Mesendoderm (in vitro differentiated cells): ENCODE data around the gene MYOCD.

Experiments used
- DNase-seq: peaks from one replicate; pipeline ENCODE4 v3.0.0; 2013
- H2AK5ac ChIP-seq: 2 replicates; pipeline ENCODE4 v1.6.1; 2013; ENCODE audit warnings: low read length, inconsistent platforms
- H2BK120ac ChIP-seq: 2 replicates; pipeline ENCODE4 v1.6.1; 2013; ENCODE audit warnings: low read depth, mild to moderate bottlenecking, low read length, moderate library complexity, mixed read lengths
- H2BK15ac ChIP-seq: replicated peaks from 2 replicates; pipeline ENCODE4 v1.6.1; 2013; ENCODE audit warnings: low read depth, mild to moderate bottlenecking, moderate library complexity
- H2BK5ac ChIP-seq: 2 replicates; pipeline ENCODE4 v1.6.1; 2013; ENCODE audit warnings: low read length, inconsistent platforms
- H3K18ac ChIP-seq: 2 replicates; pipeline ENCODE4 v1.6.1; 2013; ENCODE audit warnings: mild to moderate bottlenecking, low read length, mixed read lengths
- H3K23ac ChIP-seq: one replicate; pipeline ENCODE4 v1.6.1; 2013; ENCODE audit warnings: low read length
- H3K27ac ChIP-seq: 2 replicates; pipeline ENCODE4 v1.5.1; 2013; ENCODE audit warnings: low read depth, mild to moderate bottlenecking, inconsistent platforms, low read length, moderate library complexity
- H3K27me3 ChIP-seq: 2 replicates; pipeline ENCODE4 v1.6.1; 2013; ENCODE audit warnings: low read length, control low read depth, mild to moderate bottlenecking, inconsistent platforms; ENCODE audit not compliant: insufficient read depth, poor library complexity
- H3K36me3 ChIP-seq: 2 replicates; pipeline ENCODE4 v1.6.1; 2013; ENCODE audit warnings: low read length, inconsistent platforms; ENCODE audit not compliant: control insufficient read depth, insufficient read depth
- H3K4ac ChIP-seq: one replicate; pipeline ENCODE4 v1.6.1; 2013; ENCODE audit warnings: low read depth, mild to moderate bottlenecking, low read length, moderate library complexity
- H3K4me1 ChIP-seq: 2 replicates; pipeline ENCODE4 v1.6.1; 2013; ENCODE audit warnings: low read depth, low read length, inconsistent platforms; ENCODE audit not compliant: control insufficient read depth
- H3K4me2 ChIP-seq: 2 replicates; pipeline ENCODE4 v1.6.1; 2013; ENCODE audit warnings: low read length
- H3K4me3 ChIP-seq: 2 replicates; pipeline ENCODE4 v1.5.1; 2013; ENCODE audit warnings: mild to moderate bottlenecking, low read length
- H3K56ac ChIP-seq: one replicate; pipeline ENCODE4 v1.6.1; 2013; ENCODE audit warnings: low read length
- H3K79me1 ChIP-seq: 2 replicates; pipeline ENCODE4 v1.6.1; 2013; ENCODE audit warnings: low read length, inconsistent platforms
- H3K79me2 ChIP-seq: 2 replicates; pipeline ENCODE4 v1.6.1; 2013; ENCODE audit warnings: mild to moderate bottlenecking, low read length; ENCODE audit not compliant: control insufficient read depth, insufficient read depth
- H3K9ac ChIP-seq: 2 replicates; pipeline ENCODE4 v1.6.1; 2013; ENCODE audit warnings: low read length, inconsistent platforms
- H4K5ac ChIP-seq: one replicate; pipeline ENCODE4 v1.6.1; 2013; ENCODE audit warnings: low read length
- H4K8ac ChIP-seq: one replicate; pipeline ENCODE4 v1.6.1; 2013; ENCODE audit warnings: low read depth, mild to moderate bottlenecking, control low read depth, low read length, moderate library complexity
- WGBS: extraction: QIAGEN DNeasy Blood & Tissue Kit; methylation state at CpG from one replicate; pipeline ENCODE4 v1.1.7; 2013; ENCODE audit warnings: low lambda C conversion rate, missing lambda C conversion rate; ENCODE audit not compliant: insufficient coverage; ENCODE audit errors: extremely low coverage; 5-methylcytosine and 5-hydroxymethylcytosine counted together

MYOCD gene

GRCh38 chr17:12712941-12713340 lies 47.3 kb downstream of the MYOCD start:
- Histone ChIP-seq H2BK120ac (no peak overlapping the region), H3K4ac (no peak overlapping the region), H3K4me2 (no peak overlapping the region), H2BK15ac (no peak overlapping the region), H3K18ac (no peak overlapping the region), H3K36me3 (no peaks in the 10 kb centered on the region), H4K8ac (no peak overlapping the region), H4K5ac (no peak overlapping the region), H3K79me2 (no peaks in the 10 kb centered on the region), H3K56ac (no peak overlapping the region), H3K4me3 (no peak overlapping the region), H3K9ac (no peak overlapping the region), H3K27ac (no peak overlapping the region), H3K4me1 (no peaks in the 10 kb centered on the region), H2AK5ac (no peak overlapping the region), H3K79me1 (no peaks in the 10 kb centered on the region), H3K27me3 (no peaks in the 10 kb centered on the region), H3K23ac (no peak overlapping the region), H2BK5ac (no peak overlapping the region)
- WGBS: no CpG with 5 or more reads among the region's 3 CpGs
- no peak for DNase-seq

GRCh38 chr17:12719948-12720347 lies 54.3 kb downstream of the MYOCD start:
- Histone ChIP-seq H3K79me1 (no peaks in the 10 kb centered on the region), H2AK5ac (no peak overlapping the region), H3K23ac (no peak overlapping the region), H3K9ac (no peak overlapping the region), H3K4me3 (no peak overlapping the region), H2BK15ac (no peak overlapping the region), H2BK5ac (no peak overlapping the region), H4K8ac (no peak overlapping the region), H3K56ac (no peak overlapping the region), H3K4me1 (no peaks in the 10 kb centered on the region), H3K27ac (no peak overlapping the region), H3K79me2 (no peaks in the 10 kb centered on the region), H3K4me2 (no peak overlapping the region), H3K27me3 (no peaks in the 10 kb centered on the region), H3K36me3 (no peaks in the 10 kb centered on the region), H2BK120ac (no peak overlapping the region), H3K4ac (no peak overlapping the region), H4K5ac (no peak overlapping the region), H3K18ac (no peak overlapping the region)
- no peak for DNase-seq
- no CpG with 5 or more reads among the region's 11 CpGs for WGBS

- Histone ChIP-seq H3K9ac (no peak overlapping the region), H3K27ac (no peak overlapping the region), H2AK5ac (no peak overlapping the region), H3K23ac (no peak overlapping the region), H3K4ac (no peak overlapping the region), H4K5ac (no peak overlapping the region), H3K4me2 (no peak overlapping the region), H2BK120ac (no peak overlapping the region), H3K4me1 (no peaks in the 10 kb centered on the region), H3K56ac (no peak overlapping the region), H3K4me3 (no peak overlapping the region), H2BK5ac (no peak overlapping the region), H4K8ac (no peak overlapping the region), H3K18ac (no peak overlapping the region), H3K27me3 (no peaks in the 10 kb centered on the region), H3K36me3 (no peaks in the 10 kb centered on the region), H3K79me2 (no peaks in the 10 kb centered on the region), H2BK15ac (no peak overlapping the region), H3K79me1 (no peaks in the 10 kb centered on the region)
- WGBS: no CpG with 5 or more reads among the region's 1 CpG
- DNase-seq: no peak
Measured at GRCh38 chr17:12721581-12721980, 55.9 kb downstream of the MYOCD start.

GRCh38 chr17:12722282-12722681 lies 56.6 kb downstream of the MYOCD start:
- Histone ChIP-seq H4K5ac (no peak overlapping the region), H3K4me1 (no peaks in the 10 kb centered on the region), H2BK120ac (no peak overlapping the region), H4K8ac (no peak overlapping the region), H2AK5ac (no peak overlapping the region), H3K4me2 (no peak overlapping the region), H3K18ac (no peak overlapping the region), H3K27me3 (no peaks in the 10 kb centered on the region), H3K79me1 (no peaks in the 10 kb centered on the region), H3K9ac (no peak overlapping the region), H2BK5ac (no peak overlapping the region), H3K4ac (no peak overlapping the region), H3K23ac (no peak overlapping the region), H3K79me2 (no peaks in the 10 kb centered on the region), H2BK15ac (no peak overlapping the region), H3K4me3 (no peak overlapping the region), H3K27ac (no peak overlapping the region), H3K56ac (no peak overlapping the region), H3K36me3 (no peaks in the 10 kb centered on the region)
- DNase-seq: no peak
- WGBS: no CpG with 5 or more reads among the region's 5 CpGs

GRCh38 chr17:12726131-12726530 lies 60.4 kb downstream of the MYOCD start:
- no peak overlapping the region for H3K27ac ChIP-seq
- no peaks in the 10 kb centered on the region for H3K36me3 ChIP-seq
- no peak overlapping the region for H4K5ac ChIP-seq
- no peak overlapping the region for H3K4me2 ChIP-seq
- H4K8ac ChIP-seq: no peak overlapping the region
- H2BK5ac ChIP-seq: no peak overlapping the region
- H3K4ac ChIP-seq: no peak overlapping the region
- no peak overlapping the region for H2AK5ac ChIP-seq
- H3K56ac ChIP-seq: no peak overlapping the region
- peak; percentile 68 for DNase-seq
- no peak overlapping the region for H2BK120ac ChIP-seq
- no peak overlapping the region for H3K18ac ChIP-seq
- H3K4me1 ChIP-seq: peaks cover 4% of the 10 kb centered on the region
- H2BK15ac ChIP-seq: no peak overlapping the region
- no peak overlapping the region for H3K23ac ChIP-seq
- WGBS: no CpG with 5 or more reads among the region's 2 CpGs
- H3K9ac ChIP-seq: no peak overlapping the region
- H3K79me1 ChIP-seq: no peaks in the 10 kb centered on the region
- H3K4me3 ChIP-seq: no peak overlapping the region
- H3K27me3 ChIP-seq: no peaks in the 10 kb centered on the region
- H3K79me2 ChIP-seq: no peaks in the 10 kb centered on the region

DNA sequence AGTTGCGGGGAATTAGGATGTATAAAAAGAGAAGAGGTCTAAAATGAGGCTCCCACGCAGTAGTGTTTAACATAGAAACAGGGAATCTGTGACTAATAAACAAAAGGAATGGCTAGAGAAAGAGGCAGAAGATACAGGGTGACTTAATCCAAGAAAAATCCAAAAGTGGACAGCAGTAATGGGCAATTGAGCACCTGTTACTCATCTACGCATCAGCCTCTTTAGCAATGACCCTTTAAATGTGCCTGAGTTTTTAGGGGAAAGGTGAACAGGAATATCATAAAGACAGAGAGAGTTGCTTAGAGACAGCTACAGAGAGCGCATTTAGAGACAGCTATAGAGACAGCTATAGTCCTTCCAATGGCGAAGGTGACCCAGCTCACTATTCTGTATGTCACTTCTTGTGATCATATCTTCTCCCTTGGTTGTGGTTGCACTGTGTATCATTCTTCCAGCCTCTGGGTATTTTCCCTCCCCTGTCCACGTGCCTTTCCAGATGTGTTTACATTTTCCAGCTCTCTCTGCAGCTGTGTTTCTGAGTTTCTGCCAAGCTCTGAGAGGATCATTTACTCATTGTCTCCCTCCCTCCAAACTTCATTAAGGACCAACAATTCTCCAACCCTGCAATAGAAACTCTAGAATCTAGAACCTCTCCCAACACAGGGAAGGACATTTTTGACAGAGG lies 61.5 kb downstream of the MYOCD start:
- Histone ChIP-seq H3K9ac (no peak overlapping the region), H3K23ac (no peak overlapping the region), H2BK15ac (no peak overlapping the region), H2BK120ac (no peak overlapping the region), H3K4ac (no peak overlapping the region), H3K4me3 (no peak overlapping the region), H2AK5ac (no peak overlapping the region), H3K18ac (no peak overlapping the region), H2BK5ac (no peak overlapping the region), H3K36me3 (no peaks in the 10 kb centered on the region), H3K79me2 (no peaks in the 10 kb centered on the region), H3K27ac (no peak overlapping the region), H4K8ac (no peak overlapping the region), H3K4me2 (no peak overlapping the region), H3K79me1 (no peaks in the 10 kb centered on the region), H3K27me3 (no peaks in the 10 kb centered on the region), H3K4me1 (peaks cover 11% of the 10 kb centered on the region), H4K5ac (no peak overlapping the region), H3K56ac (no peak overlapping the region)
- no CpG with 5 or more reads among the region's 6 CpGs for WGBS
- no peak for DNase-seq
